Liver (tissue), 3 donors: ENCODE data around the gene TLE3.

Experiments
- CTCF ChIP-seq: fragments of 150-350 bp; IDR thresholded peaks from 2 replicates; pipeline ENCODE4 v1.5.1; 2017; ENCODE audit warnings: improper control_type of control experiment, low read depth, low read length; ENCODE audit not compliant: missing input control
- EGR1 ChIP-seq, 2 donors: IDR thresholded peaks; 2 replicates each; pipeline ENCODE4 v1.6.1; 2016 to 2018; ENCODE audit warnings: antibody characterized with exemption in 2 of 2, low read depth in 2 of 2
- FOXA1 ChIP-seq: IDR thresholded peaks from 2 replicates; pipeline ENCODE4 v1.6.1; 2016; ENCODE audit warnings: antibody characterized with exemption
- HNF4A ChIP-seq, 2 donors: conservative IDR thresholded peaks; 2 replicates each; pipeline ENCODE4 v1.6.1; 2016; ENCODE audit warnings: antibody characterized with exemption in 2 of 2, mild to moderate bottlenecking in 2 of 2
- JUND ChIP-seq, 2 donors: IDR thresholded peaks; 2 replicates each; pipeline ENCODE4 v1.6.1; 2016; ENCODE audit warnings: antibody characterized with exemption in 2 of 2
- MAX ChIP-seq: IDR thresholded peaks from 2 replicates; pipeline ENCODE4 v1.6.1; 2016; ENCODE audit warnings: antibody characterized with exemption
- RAD21 ChIP-seq, 2 donors: IDR thresholded peaks; 2 replicates each; pipeline ENCODE4 v1.6.1; 2016; ENCODE audit warnings: antibody characterized with exemption in 2 of 2, mild to moderate bottlenecking in 2 of 2
- RXRA ChIP-seq, 2 donors: IDR thresholded peaks; 2 replicates each; pipeline ENCODE4 v1.6.1; 2017 to 2018; ENCODE audit warnings: antibody characterized with exemption in 2 of 2, mild to moderate bottlenecking in 1 of 2
- YY1 ChIP-seq: IDR thresholded peaks from 2 replicates; pipeline ENCODE4 v1.6.1; 2016; ENCODE audit warnings: antibody characterized with exemption, mild to moderate bottlenecking
- donor health status: healthy.
- donor health status: healthy.

DNA sequence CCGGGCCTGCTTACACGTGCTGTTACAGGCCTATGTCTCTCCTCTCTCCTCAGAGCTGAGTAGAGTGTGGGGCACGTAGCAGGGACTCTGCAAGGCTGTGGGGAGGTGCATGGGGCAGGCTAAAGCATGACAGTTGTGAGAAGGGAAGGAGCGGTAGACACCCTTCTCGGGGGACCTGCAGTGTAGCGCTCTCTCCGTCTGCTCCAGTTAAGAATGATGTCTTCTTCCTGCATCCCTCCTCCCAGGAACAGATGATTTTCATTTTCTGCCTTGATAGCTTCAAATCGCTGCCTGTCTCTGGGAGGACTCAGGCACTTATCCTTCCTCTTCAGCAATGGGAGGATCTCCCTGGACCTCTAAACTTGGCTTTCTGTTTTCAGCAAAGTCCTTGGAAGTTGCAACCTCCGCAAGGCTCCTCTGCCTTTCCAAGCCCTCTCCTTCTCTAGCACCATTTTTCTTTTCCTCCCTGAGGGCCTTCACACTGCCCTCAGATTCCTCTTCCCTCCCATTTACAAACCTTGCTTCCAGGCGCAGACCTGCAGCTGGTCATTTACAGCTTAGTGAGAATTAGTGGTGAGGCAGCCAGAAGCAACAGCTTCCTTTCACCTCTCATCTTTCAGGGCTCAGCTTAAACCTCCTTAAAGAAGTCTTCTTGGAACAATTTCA, 23.4 kb upstream of the TLE3 start:
- no peak for TF ChIP-seq RAD21 (IDR thresholded peaks at IDR 0.05)
- TF ChIP-seq CTCF, result no peak
- TF ChIP-seq MAX, result no peak
- no peak for TF ChIP-seq JUND (IDR thresholded peaks at IDR 0.05)
- no peak for TF ChIP-seq RXRA (IDR thresholded peaks at IDR 0.05)
- no peak for TF ChIP-seq HNF4A (conservative IDR thresholded peaks at IDR 0.05)
- peak; percentile 2 for TF ChIP-seq FOXA1
- no peak for TF ChIP-seq YY1
- no peak for TF ChIP-seq EGR1 (IDR thresholded peaks at IDR 0.05; ENCODE audit: low read depth in 2 of 2)
